ENCODE results near the gene IGF1R.

IGF1R gene

GRCh38 chr15:98653686-98654085 is 5.3 kb downstream of the IGF1R start:
- no peak for DNase-seq
- TF ChIP-seq POLR2A (IDR thresholded peaks at IDR 0.05; ENCODE audit: low read length), result no peak
- TF ChIP-seq GATA1 (IDR thresholded peaks at IDR 0.05; ENCODE audit: low read depth, low read length), result no peak

- DNase-seq, result no peak
- TF ChIP-seq GATA1 (IDR thresholded peaks at IDR 0.05; ENCODE audit: low read depth, low read length) (no peak), POLR2A (IDR thresholded peaks at IDR 0.05; ENCODE audit: low read length) (no peak)
Observed at GRCh38 chr15:98654790-98655360, 6.5 kb downstream of the IGF1R start.

GRCh38 chr15:98655732-98656131 is 7.4 kb downstream of the IGF1R start:
- TF ChIP-seq GATA1 (IDR thresholded peaks at IDR 0.05; ENCODE audit: low read depth, low read length) (no peak), POLR2A (IDR thresholded peaks at IDR 0.05; ENCODE audit: low read length) (no peak)
- DNase-seq, result no peak

- no peak for DNase-seq
- no peak for TF ChIP-seq POLR2A (IDR thresholded peaks at IDR 0.05; ENCODE audit: low read length)
- no peak for TF ChIP-seq GATA1 (IDR thresholded peaks at IDR 0.05; ENCODE audit: low read depth, low read length)
Observed at GRCh38 chr15:98657721-98658120, 9.4 kb downstream of the IGF1R start.

- TF ChIP-seq POLR2A (IDR thresholded peaks at IDR 0.05; ENCODE audit: low read length) (no peak), GATA1 (IDR thresholded peaks at IDR 0.05; ENCODE audit: low read depth, low read length) (no peak)
- DNase-seq, result peak; percentile 52 to 70
Observed at GRCh38 chr15:98658831-98659699, 10.7 kb downstream of the IGF1R start.

- no peak for TF ChIP-seq GATA1 (IDR thresholded peaks at IDR 0.05; ENCODE audit: low read depth, low read length)
- no peak for TF ChIP-seq POLR2A (IDR thresholded peaks at IDR 0.05; ENCODE audit: low read length)
- DNase-seq, result no peak
Observed at GRCh38 chr15:98660055-98660454, 11.7 kb downstream of the IGF1R start.

GRCh38 chr15:98663045-98663444 is 14.7 kb downstream of the IGF1R start:
- DNase-seq, result no peak
- TF ChIP-seq POLR2A (IDR thresholded peaks at IDR 0.05; ENCODE audit: low read length) (no peak), GATA1 (IDR thresholded peaks at IDR 0.05; ENCODE audit: low read depth, low read length) (no peak)

- no peak for TF ChIP-seq GATA1 (IDR thresholded peaks at IDR 0.05; ENCODE audit: low read depth, low read length)
- DNase-seq, result no peak
Observed at GRCh38 chr15:98663606-98664005, 15.3 kb downstream of the IGF1R start.

GRCh38 chr15:98666441-98666840 is 18.1 kb downstream of the IGF1R start:
- no peak for DNase-seq
- TF ChIP-seq GATA1 (IDR thresholded peaks at IDR 0.05; ENCODE audit: low read depth, low read length), result no peak
- no peak for TF ChIP-seq POLR2A (IDR thresholded peaks at IDR 0.05; ENCODE audit: low read length)

GRCh38 chr15:98666841-98667240 is 18.5 kb downstream of the IGF1R start:
- no peak for TF ChIP-seq GATA1 (IDR thresholded peaks at IDR 0.05; ENCODE audit: low read depth, low read length)
- TF ChIP-seq POLR2A (IDR thresholded peaks at IDR 0.05; ENCODE audit: low read length), result no peak

GRCh38 chr15:98667521-98668179 is 19.3 kb downstream of the IGF1R start:
- no peak for DNase-seq
- TF ChIP-seq POLR2A (IDR thresholded peaks at IDR 0.05; ENCODE audit: low read length) (no peak), GATA1 (IDR thresholded peaks at IDR 0.05; ENCODE audit: low read depth, low read length) (no peak)

More at GRCh38 chr15:98666841-98667240, 18.5 kb downstream of the IGF1R start:
- DNase-seq, result no peak

- no peak for DNase-seq
- TF ChIP-seq POLR2A (IDR thresholded peaks at IDR 0.05; ENCODE audit: low read length) (no peak), GATA1 (IDR thresholded peaks at IDR 0.05; ENCODE audit: low read depth, low read length) (no peak)
Observed at GRCh38 chr15:98668566-98669308, 20.4 kb downstream of the IGF1R start.

GRCh38 chr15:98669638-98670037 is 21.3 kb downstream of the IGF1R start:
- no peak for DNase-seq
- TF ChIP-seq POLR2A (IDR thresholded peaks at IDR 0.05; ENCODE audit: low read length) (no peak), GATA1 (IDR thresholded peaks at IDR 0.05; ENCODE audit: low read depth, low read length) (no peak)
